Measurements from ENCODE around the gene COL5A1. TPM values are rescaled to one million over a fixed set of nuclear protein-coding genes. Genes with fewer than 3 reads are reported as not detected.
"Not testable (repeated sequence)": the region's sequence is repeated elsewhere in the genome, so short reads cannot be mapped to it uniquely, and the experiment has no call there.

Gene COL5A1
- total RNA-seq, 1 donor from 2014 or later = 87.1 TPM

DNA sequence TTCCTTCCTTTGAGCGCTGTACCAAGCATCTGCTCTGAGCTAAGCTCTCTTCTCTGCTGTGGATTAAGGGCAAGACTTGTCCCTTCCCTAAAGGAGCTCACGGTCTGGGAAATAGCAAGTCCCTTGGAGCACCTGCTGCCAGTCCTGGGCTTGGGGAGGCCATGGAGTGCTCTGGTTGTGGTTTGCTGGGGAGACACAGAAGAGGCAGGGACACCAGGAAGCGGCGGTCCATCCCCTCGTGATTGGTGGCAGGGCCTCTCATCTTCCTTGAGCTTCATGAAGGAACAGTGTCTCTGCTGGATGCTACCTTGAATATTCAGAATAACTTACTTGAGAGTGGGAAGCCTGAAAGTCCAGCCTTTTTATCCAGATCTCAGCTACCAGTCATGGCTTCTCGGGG lies 35.3 kb downstream of the COL5A1 start:
- no peak for DNase-seq (ENCODE audit: low read depth, low spot score)

DNA sequence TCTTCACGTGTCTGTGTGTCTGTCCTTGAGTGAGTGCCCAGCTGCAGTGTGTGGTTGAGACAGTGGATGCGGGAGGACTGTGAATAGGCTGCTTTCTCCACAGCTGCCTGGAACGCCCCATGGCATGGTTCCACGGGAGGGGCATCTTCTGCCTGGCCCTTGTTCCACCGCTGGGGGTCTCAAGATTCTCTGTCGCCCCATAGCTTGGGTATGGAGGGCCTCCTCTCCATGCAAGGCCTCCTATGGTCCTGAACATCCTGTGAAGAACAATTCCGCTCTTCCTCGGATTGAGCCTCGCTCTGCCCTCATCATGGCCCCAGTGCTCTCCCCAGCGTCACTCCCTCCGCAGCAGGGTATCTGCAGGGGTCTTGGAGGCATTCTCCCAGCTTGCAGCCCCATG lies 36.1 kb downstream of the COL5A1 start:
- DNase-seq (ENCODE audit: low read depth, low spot score) = no peak

DNA sequence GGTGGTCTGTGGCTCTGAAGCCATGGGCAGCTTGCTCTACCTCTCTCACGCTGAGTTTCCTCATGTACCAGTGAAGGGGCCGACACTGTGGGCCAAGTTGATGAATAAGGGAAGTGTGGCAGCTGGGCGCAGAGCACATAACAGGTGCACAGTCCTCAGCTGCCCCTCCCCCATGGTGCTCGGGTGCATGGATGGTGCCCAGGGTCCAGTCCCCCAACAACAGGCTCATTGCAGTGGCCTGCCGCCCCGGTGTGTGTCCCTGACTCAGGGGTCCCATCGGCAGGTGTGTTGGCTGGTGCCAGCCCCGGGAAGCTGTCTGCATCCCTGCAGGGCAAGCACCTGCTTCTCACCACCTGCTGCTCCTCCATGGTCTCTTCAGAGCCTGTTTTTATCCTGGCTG lies 36.6 kb downstream of the COL5A1 start:
- no peak for DNase-seq (ENCODE audit: low read depth, low spot score)

DNA sequence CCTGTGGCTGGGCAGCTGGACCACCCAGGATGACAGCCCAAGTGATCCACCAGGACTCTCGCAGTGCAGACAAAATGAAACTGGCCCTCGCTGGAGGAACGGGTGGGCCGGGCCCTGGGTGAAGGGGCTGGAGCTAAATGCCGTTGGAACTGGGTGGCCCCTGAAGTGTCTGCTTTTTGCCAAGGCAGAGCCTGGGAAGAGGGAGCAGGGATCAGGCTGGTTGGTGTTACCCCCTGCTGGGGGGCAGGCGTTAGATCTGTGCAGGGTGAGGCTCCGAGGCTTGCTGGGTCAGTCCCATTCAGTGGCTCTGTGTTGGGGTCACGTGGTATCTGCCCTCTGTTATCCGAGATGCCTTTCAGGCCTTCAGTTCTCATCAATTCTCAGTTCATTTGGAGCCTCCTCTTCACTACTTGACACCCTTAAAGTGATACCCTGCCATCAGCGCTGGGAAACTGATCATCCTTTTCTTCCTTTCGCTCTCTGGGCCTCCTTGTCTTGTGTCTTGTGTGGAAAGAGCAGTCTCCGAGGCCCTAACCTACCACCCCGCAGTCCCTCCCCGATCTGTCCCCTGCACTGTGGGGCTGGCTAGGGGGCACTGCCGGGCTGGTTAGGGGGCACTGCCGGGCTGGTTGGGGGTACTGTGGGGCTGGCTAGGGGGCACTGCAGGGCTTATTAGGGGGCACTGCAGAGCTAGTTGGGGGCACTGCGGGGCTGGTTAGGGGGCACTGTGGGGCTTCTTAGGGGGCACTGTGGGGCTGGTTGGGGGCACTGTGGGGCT lies 37.3 kb downstream of the COL5A1 start:
- DNase-seq (ENCODE audit: low read depth, low spot score) = no peak

DNA sequence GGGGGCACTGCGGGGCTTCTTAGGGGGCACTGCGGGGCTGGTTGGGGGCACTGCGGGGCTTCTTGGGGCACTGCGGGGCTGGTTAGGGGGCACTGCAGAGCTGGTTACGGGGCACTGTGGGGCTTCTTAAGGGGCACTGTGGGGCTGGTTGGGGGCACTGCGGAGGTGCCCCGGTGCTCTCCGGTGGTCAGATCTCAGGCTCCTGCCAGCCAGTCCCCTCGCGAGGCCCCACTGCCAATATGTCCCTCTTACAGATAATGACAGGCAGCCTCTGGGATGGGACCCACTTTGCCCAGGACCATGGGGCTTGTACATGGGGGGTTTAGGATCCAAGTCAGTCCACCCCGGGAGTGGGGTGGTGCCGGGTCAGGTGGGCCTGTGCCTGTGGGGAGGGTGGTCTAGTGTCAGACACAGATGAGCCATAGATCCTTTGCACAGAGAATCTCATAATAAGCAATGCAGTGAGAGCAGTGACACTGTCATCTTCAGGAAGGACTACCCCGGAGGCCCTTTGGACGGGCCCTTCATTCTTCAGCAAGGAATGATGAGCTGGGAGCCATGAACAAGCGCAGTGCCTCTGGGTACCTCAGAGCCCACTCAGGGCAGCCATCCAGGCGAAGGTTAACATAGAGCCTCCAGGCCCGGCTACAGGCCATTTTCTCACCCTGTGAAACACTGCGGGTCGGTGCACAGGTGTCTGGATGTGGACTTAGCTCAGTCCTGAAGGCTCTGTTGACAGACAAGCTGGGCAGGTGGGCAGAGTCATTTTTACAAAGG lies 38.2 kb downstream of the COL5A1 start:
- no peak for DNase-seq (ENCODE audit: low read depth, low spot score)

DNA sequence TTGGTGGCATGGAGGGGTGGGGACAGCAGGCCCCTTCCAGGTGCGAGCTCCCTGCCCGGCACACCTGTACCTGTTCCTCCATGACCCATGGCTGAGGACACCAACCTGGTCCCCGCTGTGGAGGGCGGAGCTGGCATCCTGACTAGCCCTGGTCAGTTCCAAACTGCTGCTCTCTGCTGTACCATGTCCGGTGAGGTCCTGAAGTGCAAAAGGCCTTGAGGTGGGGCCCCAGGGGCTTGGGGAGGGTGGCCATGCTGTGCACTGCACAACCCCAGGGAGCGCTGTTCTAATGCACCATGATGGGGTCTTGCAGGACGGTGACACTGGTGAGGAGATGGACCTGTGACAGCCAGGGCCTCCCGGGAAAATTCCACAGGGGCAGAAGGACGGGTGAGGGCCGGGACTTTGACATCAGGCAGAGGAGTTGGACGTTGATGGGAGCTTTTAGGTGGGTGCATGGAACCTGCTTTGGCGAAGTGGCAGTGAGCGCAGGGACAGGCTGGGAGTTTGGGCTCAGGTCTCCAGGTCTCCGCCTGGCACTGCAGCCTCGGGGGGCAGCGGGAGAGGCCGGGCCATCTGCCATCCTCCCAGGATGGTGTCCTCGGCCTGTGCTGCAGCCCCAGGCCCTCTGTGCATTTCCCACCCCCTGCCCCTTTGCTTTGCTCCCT lies 38.9 kb downstream of the COL5A1 start:
- no peak for DNase-seq (ENCODE audit: low read depth, low spot score)

DNA sequence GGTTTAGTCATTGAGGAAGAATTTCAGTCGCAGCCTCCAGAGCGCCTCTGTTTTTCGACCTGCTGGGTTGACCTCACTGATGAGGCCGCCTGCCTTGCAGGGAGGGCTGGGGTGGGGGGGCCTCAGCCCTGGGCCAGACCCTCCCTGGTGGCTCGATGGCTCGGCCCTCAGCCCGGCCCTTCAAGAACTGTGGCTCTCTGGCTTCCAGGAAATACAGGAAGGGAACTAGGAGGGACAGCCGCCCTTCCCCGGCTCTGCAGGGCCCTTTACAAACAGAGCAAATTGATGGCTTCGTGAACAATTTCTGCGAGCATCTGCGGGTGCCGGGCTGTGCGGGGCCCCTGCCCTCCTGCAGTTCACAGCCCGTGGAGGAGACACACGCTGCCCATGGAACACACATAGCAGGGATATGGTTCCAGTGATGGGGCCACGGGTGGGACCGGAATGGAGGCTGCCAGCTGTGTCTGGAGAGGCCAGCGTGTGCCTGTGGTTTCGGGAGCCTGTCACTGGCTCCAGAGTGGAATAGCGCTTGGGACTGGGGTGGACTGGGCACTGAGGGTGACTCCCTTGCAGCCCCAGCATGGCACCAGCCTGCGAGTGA lies 39.6 kb downstream of the COL5A1 start:
- no peak for DNase-seq (ENCODE audit: low read depth, low spot score)

DNA sequence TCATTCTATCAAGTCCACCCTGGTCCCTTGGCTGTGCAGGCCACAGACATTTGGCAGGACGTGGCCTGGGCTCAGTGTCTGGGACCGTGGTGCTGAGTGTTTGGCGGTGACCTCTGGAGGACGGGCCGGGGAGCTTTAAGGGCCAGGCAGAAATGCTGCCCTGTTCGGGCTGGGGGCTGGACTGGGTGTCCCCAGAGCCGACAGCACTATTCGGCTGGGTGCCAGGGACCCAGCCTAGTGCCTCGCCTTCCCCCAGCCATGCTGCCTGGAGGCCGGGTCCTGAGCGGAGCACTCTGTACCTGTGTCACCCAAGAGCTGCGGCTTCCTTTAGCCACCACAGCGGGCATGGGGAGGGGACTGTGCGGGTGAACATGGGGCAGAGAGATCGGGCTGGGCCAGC lies 40.4 kb downstream of the COL5A1 start:
- no peak for DNase-seq (ENCODE audit: low read depth, low spot score)

DNA sequence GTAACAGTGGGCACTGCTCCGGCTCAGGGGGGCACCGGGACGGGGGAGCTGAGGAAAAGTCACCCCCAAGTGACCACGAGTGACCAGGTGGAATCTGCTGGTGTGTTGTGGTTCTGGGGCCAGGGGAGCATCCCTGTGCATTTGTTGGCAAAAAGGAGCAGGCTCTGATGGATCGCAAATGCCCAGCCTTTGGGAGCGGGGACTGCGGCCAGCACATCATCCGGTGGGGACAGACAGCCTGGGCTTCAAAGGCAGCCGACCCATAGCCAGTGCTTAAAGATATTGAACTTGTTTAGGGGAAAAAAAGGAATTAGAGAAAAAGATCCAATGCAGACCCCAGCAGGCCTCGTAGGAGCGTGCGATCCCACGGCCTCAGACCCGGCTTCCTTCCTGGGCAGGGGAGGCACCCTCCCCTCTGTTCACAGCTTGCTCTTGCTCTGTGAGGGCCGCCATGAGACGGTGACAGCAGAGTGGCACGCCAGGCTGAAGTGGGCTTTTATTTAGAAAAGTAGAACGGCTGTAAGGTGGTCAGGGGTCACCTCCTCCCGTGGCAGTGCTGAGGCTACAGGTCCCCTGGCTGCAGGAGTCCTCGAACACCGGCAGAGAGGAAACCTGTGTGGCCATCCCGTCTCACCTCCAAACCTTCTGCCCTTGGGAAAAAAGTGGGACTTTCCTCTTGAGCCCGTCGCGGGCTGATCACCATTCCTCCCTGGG lies 41.2 kb downstream of the COL5A1 start:
- no peak for DNase-seq (ENCODE audit: low read depth, low spot score)

DNA sequence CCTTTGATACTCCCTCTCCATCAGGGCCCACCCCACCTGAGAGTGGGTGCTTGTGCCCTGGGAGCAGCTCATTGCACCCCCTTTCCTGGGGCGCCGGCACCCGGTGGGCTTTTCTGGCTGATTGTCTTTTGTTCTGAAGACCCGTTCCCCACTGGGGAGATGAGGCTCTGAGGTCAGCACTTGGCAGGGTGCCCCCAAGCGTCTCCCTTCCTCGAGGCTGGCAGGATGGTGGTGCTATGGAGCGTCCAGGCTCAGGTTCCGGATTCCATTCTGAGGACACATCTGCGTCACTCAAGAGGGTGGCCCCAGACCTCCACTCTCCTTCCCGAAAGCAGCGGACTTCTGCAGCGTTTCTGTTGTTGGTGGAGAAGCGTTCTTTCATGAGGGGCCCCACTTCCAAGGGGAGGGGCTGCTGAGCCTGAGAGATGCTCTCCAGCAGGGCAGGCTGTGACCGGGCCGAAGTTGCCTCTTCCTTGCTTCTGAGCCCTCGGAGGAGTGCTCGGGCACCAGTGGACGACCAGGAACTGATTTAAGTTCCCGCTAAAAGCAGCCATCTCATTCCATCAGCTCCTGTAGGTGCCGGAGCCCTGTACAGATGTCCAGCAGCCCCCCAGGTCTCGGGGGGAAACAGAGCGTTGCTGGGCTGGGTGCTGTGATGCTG lies 42.2 kb downstream of the COL5A1 start:
- DNase-seq (ENCODE audit: low read depth, low spot score) = no peak

DNA sequence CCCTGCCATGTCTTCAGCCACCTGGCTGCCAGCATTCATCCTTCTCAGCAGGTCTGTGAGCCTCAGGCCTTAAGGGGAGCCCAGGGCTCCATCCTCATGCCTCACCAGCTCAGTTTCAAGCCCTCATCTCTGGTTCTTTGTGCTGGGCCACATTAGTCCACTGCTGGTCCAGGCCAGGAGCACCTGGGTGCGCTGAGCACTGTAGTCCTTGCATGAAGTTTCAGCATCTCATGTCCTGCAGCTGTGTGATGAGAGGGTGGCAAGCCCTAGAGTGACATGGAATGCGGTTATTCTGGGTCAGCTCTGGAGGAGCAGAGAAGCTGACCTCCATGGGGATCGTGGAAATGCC lies 42.7 kb downstream of the COL5A1 start:
- no peak for DNase-seq (ENCODE audit: low read depth, low spot score)

DNA sequence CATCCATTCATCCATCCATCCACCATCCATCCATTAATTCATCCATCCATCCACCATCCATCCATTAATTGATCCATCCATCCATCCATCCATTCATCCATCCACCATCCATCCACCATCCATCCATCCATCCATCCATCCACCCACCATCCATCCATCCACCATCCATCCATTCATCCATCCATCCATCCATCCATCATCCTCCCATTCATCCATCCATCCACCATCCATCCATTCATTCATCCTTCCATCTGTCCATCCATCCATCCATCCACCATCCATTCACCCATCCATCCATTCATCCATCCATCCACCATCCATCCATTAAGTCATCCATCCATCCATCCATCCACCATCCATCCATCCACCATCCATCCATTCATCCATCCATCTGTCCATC lies 43.3 kb downstream of the COL5A1 start:
- not testable (repeated sequence) for DNase-seq (ENCODE audit: low read depth, low spot score)

DNA sequence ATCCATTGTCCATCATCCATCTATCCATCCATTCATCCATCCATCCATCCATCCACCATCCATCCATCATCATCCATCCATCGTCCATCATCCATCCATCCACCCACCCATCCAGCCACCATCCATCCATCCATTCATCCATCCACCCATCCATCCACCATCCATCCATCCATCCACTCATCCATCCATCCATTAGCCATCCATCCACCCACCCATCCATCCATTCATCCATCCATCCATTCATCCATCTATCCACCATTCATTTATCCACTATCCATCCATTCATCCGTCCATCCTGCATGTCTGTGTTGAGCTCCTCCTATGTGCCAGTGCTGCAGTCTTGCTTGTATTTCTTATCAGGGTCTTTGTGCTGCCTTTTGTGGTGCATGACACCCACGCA lies 44.2 kb downstream of the COL5A1 start:
- no peak for DNase-seq (ENCODE audit: low read depth, low spot score)

DNA sequence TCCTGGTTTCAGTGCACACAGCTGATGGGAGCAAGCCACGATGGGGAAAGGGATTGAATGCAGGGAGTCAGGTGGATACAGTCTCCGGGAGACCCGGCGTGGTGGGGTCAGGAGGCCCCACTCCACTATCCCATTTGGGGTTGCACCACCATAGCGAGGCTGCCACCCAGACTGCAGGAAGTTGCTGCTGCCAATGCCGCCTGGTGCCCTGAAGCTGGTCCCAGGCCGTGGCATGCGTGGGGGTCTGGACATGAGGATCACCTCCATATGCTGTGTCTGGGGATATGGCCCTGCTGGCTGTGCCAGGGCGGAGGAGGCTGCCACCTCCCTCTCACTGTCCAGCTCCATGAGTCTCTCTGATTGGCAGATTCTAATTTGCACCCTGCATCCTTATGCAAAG lies 45.3 kb downstream of the COL5A1 start:
- no peak for DNase-seq (ENCODE audit: low read depth, low spot score)

DNA sequence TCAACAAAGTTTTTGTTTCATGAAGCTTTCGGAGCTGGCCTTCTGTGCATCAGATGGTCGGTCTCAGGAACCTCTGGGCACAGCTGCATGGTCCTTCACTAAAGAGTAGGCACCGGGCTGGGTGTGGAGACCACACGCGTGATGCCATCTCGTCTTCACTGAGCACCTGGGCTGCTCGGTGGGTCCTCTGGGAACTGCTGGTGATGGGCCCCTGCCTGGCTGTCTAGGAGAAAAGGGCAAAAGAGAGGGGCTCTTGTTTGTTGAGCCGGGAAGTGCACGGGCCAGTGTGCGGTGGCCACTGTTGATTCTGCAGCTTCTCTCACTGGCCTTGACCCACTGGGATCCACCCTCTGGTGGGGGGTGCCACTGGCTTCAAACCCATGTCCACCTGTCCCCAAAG lies 46.0 kb downstream of the COL5A1 start:
- DNase-seq (ENCODE audit: low read depth, low spot score) = no peak

DNA sequence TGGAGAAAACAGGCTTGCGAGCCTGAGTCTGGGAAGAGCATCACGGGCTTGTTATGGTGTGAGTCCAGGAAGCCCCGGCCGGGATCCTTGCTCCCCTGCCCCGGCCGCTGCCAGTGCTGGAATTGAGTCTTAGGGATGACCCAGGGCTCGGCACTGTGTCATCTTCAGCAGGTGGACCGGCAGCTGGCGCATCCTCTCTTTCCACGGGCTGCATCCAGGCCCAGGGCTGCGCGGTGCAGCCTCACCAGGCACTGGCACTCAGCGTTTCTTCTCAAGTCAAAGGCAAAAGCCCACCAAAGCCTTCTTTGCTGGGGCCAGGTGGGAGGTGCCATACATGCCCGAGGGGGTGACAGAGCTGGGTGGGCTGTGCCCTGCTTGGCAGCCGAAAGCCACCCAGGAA lies 46.6 kb downstream of the COL5A1 start:
- no peak for DNase-seq (ENCODE audit: low read depth, low spot score)

DNA sequence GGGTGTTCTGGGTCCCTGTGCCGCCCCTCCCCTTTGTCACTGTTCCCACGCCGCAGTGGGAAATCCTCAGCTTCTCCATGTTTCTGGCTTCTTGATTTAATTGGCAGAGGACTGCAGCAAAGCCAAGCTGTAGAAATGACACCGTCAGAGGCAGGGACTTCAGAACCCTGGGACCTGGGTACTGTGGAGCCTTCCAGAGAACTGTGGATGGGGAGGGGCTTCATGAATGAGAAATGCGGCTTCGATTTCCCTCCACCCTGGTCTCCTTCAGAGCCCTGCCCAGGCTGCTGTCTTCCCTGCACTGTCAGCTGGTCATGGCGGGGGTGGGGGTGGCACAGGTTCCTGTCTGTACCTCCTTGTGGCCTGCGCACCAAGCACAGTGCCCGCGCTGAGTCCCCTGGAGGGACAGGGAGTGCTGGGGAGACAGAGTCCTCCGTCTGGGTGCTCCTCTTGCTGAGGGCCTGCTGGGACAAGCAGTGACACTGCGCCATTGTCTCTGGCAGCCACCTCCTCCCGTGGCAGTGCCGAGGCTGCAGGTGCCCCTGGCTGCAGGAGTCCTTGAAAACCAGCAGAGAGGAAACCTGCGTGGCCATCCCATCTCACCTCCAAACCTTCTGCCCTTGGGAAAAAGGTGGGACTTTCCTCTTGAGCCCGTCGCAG lies 47.2 kb downstream of the COL5A1 start:
- DNase-seq (ENCODE audit: low read depth, low spot score) = no peak

DNA sequence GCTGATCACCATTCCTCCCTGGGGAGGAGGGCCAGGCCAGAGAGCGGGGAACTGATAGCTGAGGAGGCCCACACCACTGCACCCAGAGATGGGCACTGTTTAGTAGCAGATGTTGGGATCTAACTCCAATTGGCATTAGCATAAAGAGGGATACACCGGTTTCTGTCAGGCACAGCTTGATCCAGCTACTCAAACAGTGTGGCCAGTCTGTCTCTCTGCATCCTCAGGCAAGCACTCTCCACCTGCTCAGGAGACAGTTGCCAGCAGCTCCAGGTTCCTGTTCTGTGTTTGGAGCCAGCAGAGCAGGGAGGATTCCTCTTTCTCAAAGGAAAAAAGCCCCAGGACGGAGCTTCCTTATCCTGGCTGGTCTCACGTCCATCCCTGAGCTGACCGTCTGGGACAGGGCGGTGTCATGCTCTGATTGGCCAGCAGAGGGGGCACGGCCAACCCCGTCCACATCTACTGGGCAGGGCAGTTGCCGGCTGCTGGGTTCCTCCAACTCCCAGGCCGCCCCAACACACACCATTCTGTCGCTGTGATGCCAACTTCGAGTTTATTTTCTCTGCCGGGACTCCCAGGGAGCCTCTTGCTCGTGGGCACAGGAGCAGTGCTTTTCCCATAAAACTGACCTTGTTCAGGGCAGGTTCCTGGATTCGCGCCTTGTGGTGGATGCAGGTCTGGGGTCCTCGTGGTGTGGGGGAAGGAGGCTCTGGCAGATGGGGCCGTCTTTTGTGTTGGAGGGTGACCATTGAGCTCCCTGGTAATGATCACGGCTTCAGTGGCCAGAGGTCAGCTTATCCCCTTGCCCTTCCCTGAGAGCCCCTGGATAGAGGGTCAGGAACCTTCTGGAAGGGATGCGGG lies 47.9 kb downstream of the COL5A1 start:
- no peak for DNase-seq (ENCODE audit: low read depth, low spot score)

DNA sequence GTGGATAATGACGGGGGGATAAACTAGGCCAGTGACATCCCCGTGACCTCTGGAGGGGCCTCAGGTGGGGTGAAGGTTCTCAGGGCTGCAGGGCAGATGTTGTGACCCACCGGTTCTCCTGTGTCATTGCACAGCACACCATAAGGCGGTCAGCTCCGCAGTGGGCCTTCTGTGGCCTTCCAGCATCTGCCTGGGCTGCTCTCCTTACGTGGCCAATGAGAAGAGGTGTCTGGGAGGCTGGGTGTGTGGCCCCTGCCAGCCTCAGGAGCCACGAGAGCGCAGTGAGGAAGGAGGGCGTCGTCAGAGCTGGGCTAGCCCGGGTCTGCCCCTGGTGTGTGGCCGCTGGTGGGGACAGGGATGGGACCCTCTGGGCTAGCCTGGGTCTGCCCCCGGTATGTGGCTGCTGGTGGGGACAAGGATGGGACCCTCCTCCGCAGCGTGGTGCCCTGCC lies 48.7 kb downstream of the COL5A1 start:
- DNase-seq (ENCODE audit: low read depth, low spot score) = no peak
